SK-N-SH (cell line): ENCODE measurements around the gene ARMC9.

Experiments used
- GATA2 ChIP-seq: sonication (generic); formaldehyde crosslinking; IDR thresholded peaks from 2 replicates; pipeline ENCODE4 v1.5.0; 2020; ENCODE audit warnings: mild to moderate bottlenecking, missing genetic modification reagents
- POLR2AphosphoS5 ChIP-seq: IDR thresholded peaks from 2 replicates; pipeline ENCODE4 v1.6.1; 2012; ENCODE audit warnings: low read depth, low read length
- RAD21 ChIP-seq: IDR thresholded peaks from 2 replicates; pipeline ENCODE4 v1.6.1; 2012; ENCODE audit warnings: mild to moderate bottlenecking, low read length
- TF ChIP-seq, protein P1 (sequence below): fragments of 200-600 bp; sonication (generic); IDR thresholded peaks from 2 replicates; pipeline ENCODE4 v1.6.1; 2017; ENCODE audit warnings: antibody characterized with exemption, mild to moderate bottlenecking, moderate library complexity

DNA sequence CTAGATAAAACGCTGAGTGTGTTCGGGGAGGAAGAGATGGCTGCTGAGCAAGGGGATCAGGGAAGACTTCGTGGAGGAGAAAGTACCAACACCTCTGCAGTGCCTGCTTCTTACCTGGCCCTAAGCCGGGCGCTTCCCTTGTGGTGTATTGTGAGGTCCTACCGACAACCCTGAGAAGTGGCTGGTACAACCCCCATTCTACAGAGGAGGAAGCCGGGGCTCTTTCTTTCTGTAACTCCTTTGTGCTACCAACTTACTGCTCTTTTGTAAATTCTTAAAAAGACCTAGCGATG is 96.9 kb downstream of the ARMC9 start:
- TF ChIP-seq GATA2 (CRISPR knock-in tag) (no peak), POLR2AphosphoS5 (no peak), RAD21 (no peak)
- TF ChIP-seq, protein P1, sequence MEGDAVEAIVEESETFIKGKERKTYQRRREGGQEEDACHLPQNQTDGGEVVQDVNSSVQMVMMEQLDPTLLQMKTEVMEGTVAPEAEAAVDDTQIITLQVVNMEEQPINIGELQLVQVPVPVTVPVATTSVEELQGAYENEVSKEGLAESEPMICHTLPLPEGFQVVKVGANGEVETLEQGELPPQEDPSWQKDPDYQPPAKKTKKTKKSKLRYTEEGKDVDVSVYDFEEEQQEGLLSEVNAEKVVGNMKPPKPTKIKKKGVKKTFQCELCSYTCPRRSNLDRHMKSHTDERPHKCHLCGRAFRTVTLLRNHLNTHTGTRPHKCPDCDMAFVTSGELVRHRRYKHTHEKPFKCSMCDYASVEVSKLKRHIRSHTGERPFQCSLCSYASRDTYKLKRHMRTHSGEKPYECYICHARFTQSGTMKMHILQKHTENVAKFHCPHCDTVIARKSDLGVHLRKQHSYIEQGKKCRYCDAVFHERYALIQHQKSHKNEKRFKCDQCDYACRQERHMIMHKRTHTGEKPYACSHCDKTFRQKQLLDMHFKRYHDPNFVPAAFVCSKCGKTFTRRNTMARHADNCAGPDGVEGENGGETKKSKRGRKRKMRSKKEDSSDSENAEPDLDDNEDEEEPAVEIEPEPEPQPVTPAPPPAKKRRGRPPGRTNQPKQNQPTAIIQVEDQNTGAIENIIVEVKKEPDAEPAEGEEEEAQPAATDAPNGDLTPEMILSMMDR, result no peak
